SK-N-SH (cell line): Measurements from ENCODE around the gene SPOUT1. TPM values are rescaled to one million over a fixed set of nuclear protein-coding genes. Genes with fewer than 3 reads are reported as not detected.

Experiments
- CTCF ChIA-PET: fragments of 300-600, 350-600 bp; formaldehyde crosslinking; extraction: SDS; loops from one replicate; lab custom pipeline; 2021; lab: Yijun Ruan, JAX
- POLR2A ChIA-PET: fragments of 350-600 bp; sonication (Branson Sonifier 250); formaldehyde crosslinking; extraction: SDS; loops from one replicate; lab custom pipeline; 2020; ENCODE audit warnings: antibody characterized with exemption, inconsistent platforms; lab: Yijun Ruan, JAX
- DNase-seq: peaks from one replicate; pipeline ENCODE4 v3.0.0; 2012
- H2AFZ ChIP-seq: fragments of 200-600 bp; sonication (generic); 2 replicates; pipeline ENCODE4 v1.8.1; 2016; ENCODE audit warnings: antibody characterized with exemption, mild to moderate bottlenecking, low read depth
- H3F3A ChIP-seq: fragments of 200-600 bp; sonication (generic); replicated peaks from 2 replicates; pipeline ENCODE3; 2016; ENCODE audit warnings: antibody characterized with exemption, mild to moderate bottlenecking; ENCODE audit not compliant: insufficient read depth
- H3K27ac ChIP-seq, 2 experiments: fragments of 200-500 bp in 1 of 2; fragments of 200-600 bp in 1 of 2; sonication (Bioruptor generic) in 1 of 2; sonication (generic), shearing (Covaris generic) in 1 of 2; 2 replicates each; pipeline versions ENCODE4 v1.5.1 to v1.6.1; 2014 to 2016; ENCODE audit warnings: low read depth in 2 of 2, inconsistent platforms in 1 of 2, low read length in 1 of 2, mild to moderate bottlenecking in 1 of 2, mixed read lengths in 1 of 2
- H3K27me3 ChIP-seq: fragments of 200-600 bp; sonication (generic), shearing (Covaris generic); 2 replicates; pipeline ENCODE4 v1.6.1; 2016; ENCODE audit warnings: mixed run types; ENCODE audit not compliant: insufficient read depth
- H3K36me3 ChIP-seq, 2 experiments: fragments of 200-500 bp in 1 of 2; fragments of 200-600 bp in 1 of 2; sonication (Bioruptor generic) in 1 of 2; sonication (generic) in 1 of 2; replicated peaks in 1 of 2; 2 replicates each; pipeline versions ENCODE3 to v1.5.1; 2014 to 2016; ENCODE audit warnings: low read length in 1 of 2, mild to moderate bottlenecking in 1 of 2; ENCODE audit not compliant: insufficient read depth in 2 of 2, control insufficient read depth in 1 of 2
- H3K4me1 ChIP-seq, 2 experiments: fragments of 200-500 bp in 1 of 2; fragments of 200-600 bp in 1 of 2; sonication (Bioruptor generic) in 1 of 2; sonication (generic), shearing (Covaris generic) in 1 of 2; 2 replicates each; pipeline versions ENCODE4 v1.5.1 to v1.6.1; 2014 to 2016; ENCODE audit warnings: low read depth in 1 of 2, low read length in 1 of 2, mixed run types in 1 of 2; ENCODE audit not compliant: insufficient read depth in 2 of 2, control insufficient read depth in 1 of 2
- H3K4me2 ChIP-seq: fragments of 200-600 bp; sonication (generic), shearing (Covaris generic); 2 replicates; pipeline ENCODE4 v1.6.1; 2017; ENCODE audit warnings: mixed run types
- H3K4me3 ChIP-seq, 2 experiments: fragments of 200-500 bp in 1 of 2; fragments of 200-600 bp in 1 of 2; sonication (Bioruptor generic) in 1 of 2; sonication (generic), shearing (Covaris generic) in 1 of 2; 2 replicates each; pipeline versions ENCODE4 v1.5.1 to v1.8.1; 2014 to 2016; ENCODE audit warnings: low read depth in 2 of 2, inconsistent platforms in 1 of 2, low read length in 1 of 2, mild to moderate bottlenecking in 1 of 2, mixed read lengths in 1 of 2, moderate library complexity in 1 of 2
- H3K79me2 ChIP-seq: fragments of 200-600 bp; sonication (generic); 2 replicates; pipeline ENCODE4 v1.8.1; 2017; ENCODE audit warnings: mild to moderate bottlenecking; ENCODE audit not compliant: insufficient read depth
- H3K9ac ChIP-seq: fragments of 200-600 bp; sonication (generic); 2 replicates; pipeline ENCODE4 v1.6.1; 2017; ENCODE audit warnings: mixed run types
- H3K9me2 ChIP-seq: fragments of 200-600 bp; sonication (generic); 2 replicates; pipeline ENCODE4 v1.6.1; 2017; ENCODE audit warnings: mixed run types
- H3K9me3 ChIP-seq: fragments of 200-600 bp; sonication (generic); 2 replicates; pipeline ENCODE4 v1.6.1; 2017; ENCODE audit warnings: mixed run types, mild to moderate bottlenecking, moderate library complexity
- H4K20me1 ChIP-seq: fragments of 200-600 bp; sonication (generic); 2 replicates; pipeline ENCODE4 v1.6.1; 2017; ENCODE audit warnings: mild to moderate bottlenecking, mixed run types; ENCODE audit not compliant: insufficient read depth
- CHD2 ChIP-seq: fragments of 150-350 bp; IDR thresholded peaks from 2 replicates; pipeline ENCODE4 v1.6.1; 2018; ENCODE audit warnings: low read length; ENCODE audit not compliant: partially characterized antibody
- ELF1 ChIP-seq: IDR thresholded peaks from 2 replicates; pipeline ENCODE4 v1.4.0; 2012
- EP300 ChIP-seq, 2 experiments: IDR thresholded peaks; 2 replicates each; pipeline versions ENCODE4 v1.4.0 to v1.6.1; 2012; ENCODE audit warnings: borderline replicate concordance in 1 of 2, low read depth in 1 of 2, low read length in 1 of 2
- EZH2phosphoT487 ChIP-seq: fragments of 200-600 bp; sonication (generic); IDR thresholded peaks from 2 replicates; pipeline ENCODE4 v1.6.1; 2017; ENCODE audit warnings: low read depth, mixed run types, mild to moderate bottlenecking, antibody characterized with exemption, moderate library complexity, borderline replicate concordance
- FOSL2 ChIP-seq: IDR thresholded peaks from 2 replicates; pipeline ENCODE4 v1.4.0; 2012; ENCODE audit warnings: low read depth, mild to moderate bottlenecking, moderate library complexity, borderline replicate concordance
- FOXJ3 ChIP-seq: sonication (generic); formaldehyde crosslinking; IDR thresholded peaks from 2 replicates; pipeline ENCODE4 v1.5.1; 2020; ENCODE audit warnings: mild to moderate bottlenecking, missing genetic modification reagents
- FOXM1 ChIP-seq: IDR thresholded peaks from 2 replicates; pipeline ENCODE4 v1.4.0; 2012; ENCODE audit warnings: low read depth, mild to moderate bottlenecking
- GATA2 ChIP-seq: sonication (generic); formaldehyde crosslinking; IDR thresholded peaks from 2 replicates; pipeline ENCODE4 v1.5.0; 2020; ENCODE audit warnings: mild to moderate bottlenecking, missing genetic modification reagents
- JUND ChIP-seq: IDR thresholded peaks from 2 replicates; pipeline ENCODE4 v1.4.0; 2012
- MEF2A ChIP-seq: IDR thresholded peaks from 2 replicates; pipeline ENCODE4 v1.4.0; 2012; ENCODE audit warnings: low read depth, borderline replicate concordance
- MXI1 ChIP-seq: IDR thresholded peaks from 2 replicates; pipeline ENCODE4 v1.6.1; 2012; ENCODE audit warnings: mild to moderate bottlenecking, low read depth, low read length, improper control_type of control experiment
- NFIC ChIP-seq: IDR thresholded peaks from 2 replicates; pipeline ENCODE4 v1.4.0; 2012; ENCODE audit warnings: borderline replicate concordance
- NRF1 ChIP-seq: IDR thresholded peaks from 2 replicates; pipeline ENCODE4 v1.6.1; 2012; ENCODE audit warnings: low read depth, mild to moderate bottlenecking, low read length
- POLR2AphosphoS5 ChIP-seq: IDR thresholded peaks from 2 replicates; pipeline ENCODE4 v1.6.1; 2012; ENCODE audit warnings: low read depth, low read length
- RAD21 ChIP-seq: IDR thresholded peaks from 2 replicates; pipeline ENCODE4 v1.6.1; 2012; ENCODE audit warnings: mild to moderate bottlenecking, low read length
- RCOR1 ChIP-seq: fragments of 150-350 bp; IDR thresholded peaks from 2 replicates; pipeline ENCODE4 v1.6.1; 2017; ENCODE audit warnings: antibody characterized with exemption, low read length
- RXRA ChIP-seq: IDR thresholded peaks from 2 replicates; pipeline ENCODE4 v1.4.0; 2012; ENCODE audit warnings: low read depth, mild to moderate bottlenecking, borderline replicate concordance
- SMC3 ChIP-seq: IDR thresholded peaks from 2 replicates; pipeline ENCODE4 v1.6.1; 2012; ENCODE audit warnings: low read depth, low read length, improper control_type of control experiment
- TAF1 ChIP-seq: IDR thresholded peaks from 2 replicates; pipeline ENCODE4 v1.6.1; 2012; ENCODE audit warnings: low read depth, mild to moderate bottlenecking, low read length, moderate library complexity, borderline replicate concordance
- TEAD4 ChIP-seq: IDR thresholded peaks from 2 replicates; pipeline ENCODE4 v1.4.0; 2012; ENCODE audit warnings: mild to moderate bottlenecking, borderline replicate concordance; ENCODE audit not compliant: insufficient read depth
- YY1 ChIP-seq: IDR thresholded peaks from 2 replicates; pipeline ENCODE4 v1.4.0; 2012; ENCODE audit warnings: low read depth, mild to moderate bottlenecking
- WGBS: methylation state at CpG from one replicate; pipeline ENCODE4 v1.1.6; 2017; ENCODE audit warnings: low lambda C conversion rate; 5-methylcytosine and 5-hydroxymethylcytosine counted together
- polyA plus RNA-seq, 3 experiments: library from polyadenylated mRNA; depleted of rRNA; stranded (reverse); fragments of >200 nt; gene quantifications; 2 replicates each; pipeline ENCODE4 v1.2.3, GENCODE V29; 2012
- TF ChIP-seq, protein P1 (sequence below): IDR thresholded peaks from 2 replicates; pipeline ENCODE4 v1.4.0; 2012; ENCODE audit warnings: low read depth
- TF ChIP-seq, protein P2 (sequence below): fragments of 150-350 bp; IDR thresholded peaks from 2 replicates; pipeline ENCODE4 v1.6.1; 2017; ENCODE audit warnings: antibody characterized with exemption, low read length, low read depth, borderline replicate concordance
- TF ChIP-seq, protein P3 (sequence below): fragments of 150-350 bp; IDR thresholded peaks from 2 replicates; pipeline ENCODE4 v1.6.1; 2016; ENCODE audit warnings: mild to moderate bottlenecking, low read depth, low read length
- TF ChIP-seq, protein P4 (sequence below): IDR thresholded peaks from 2 replicates; pipeline ENCODE4; 2012
- TF ChIP-seq, protein P5 (sequence below): IDR thresholded peaks from 2 replicates; pipeline ENCODE4 v1.4.0; 2012; ENCODE audit warnings: low read depth, borderline replicate concordance

The SPOUT1 gene, protein sequence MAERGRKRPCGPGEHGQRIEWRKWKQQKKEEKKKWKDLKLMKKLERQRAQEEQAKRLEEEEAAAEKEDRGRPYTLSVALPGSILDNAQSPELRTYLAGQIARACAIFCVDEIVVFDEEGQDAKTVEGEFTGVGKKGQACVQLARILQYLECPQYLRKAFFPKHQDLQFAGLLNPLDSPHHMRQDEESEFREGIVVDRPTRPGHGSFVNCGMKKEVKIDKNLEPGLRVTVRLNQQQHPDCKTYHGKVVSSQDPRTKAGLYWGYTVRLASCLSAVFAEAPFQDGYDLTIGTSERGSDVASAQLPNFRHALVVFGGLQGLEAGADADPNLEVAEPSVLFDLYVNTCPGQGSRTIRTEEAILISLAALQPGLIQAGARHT
- 43.5 and 44.2 TPM in 2 replicates for polyA plus RNA-seq (2012; rRNA removed)
- 16.0 and 25.7 TPM in 2 replicates for polyA plus RNA-seq (2012; cell fraction: cytosol; rRNA removed)
- 134 and 140 TPM in 2 replicates for polyA plus RNA-seq (2012; cell fraction: nucleus; rRNA removed)

DNA sequence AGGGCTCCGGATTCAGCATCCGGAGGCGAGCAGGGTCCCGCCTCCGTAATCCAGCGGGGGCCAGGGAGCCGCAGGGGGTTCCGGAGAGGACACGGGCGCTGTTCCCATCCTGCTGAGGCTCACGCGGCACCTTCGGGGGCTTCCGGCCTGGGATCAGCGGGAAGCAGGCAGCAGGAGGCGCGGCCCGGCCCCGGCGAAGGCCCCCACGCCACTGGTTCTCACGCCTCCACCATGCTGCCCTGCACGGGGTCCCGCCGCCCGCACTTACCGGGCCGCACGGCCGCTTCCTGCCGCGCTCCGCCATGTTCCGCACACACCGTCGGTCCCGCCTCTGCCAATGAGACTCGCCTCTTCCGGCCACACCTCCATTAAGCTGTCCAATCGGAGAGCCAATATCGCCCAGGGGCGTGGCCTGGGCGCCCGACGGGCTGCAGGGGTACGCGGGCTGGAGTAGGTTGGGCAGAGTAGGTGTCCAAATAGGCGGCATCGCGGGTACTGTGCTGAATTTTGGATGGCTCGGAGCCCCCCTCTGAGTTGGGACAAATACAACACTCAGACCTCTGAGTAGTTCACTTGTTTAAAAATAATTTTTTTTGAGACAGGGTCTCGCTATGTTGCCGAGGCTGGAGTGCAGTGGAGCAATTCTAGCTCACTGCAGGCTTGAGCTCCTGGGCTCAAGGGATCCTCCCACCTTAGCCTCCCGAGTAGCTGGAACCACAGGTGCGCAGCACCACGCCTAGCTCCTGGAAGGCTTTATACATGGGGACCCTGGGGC lies at the start of gene SPOUT1:
SPOUT1 (minus strand) TSS at position 318 of the 775 bp plus-strand sequence; CDS start at position 304, 14 bp downstream.
- Histone ChIP-seq H3K4me1 (peaks cover 0 to 6% of the 10 kb centered on the region in 2 experiments; a peak in 1 of 4 replicates), H3K36me3 (peaks cover 22 to 23% of the 10 kb centered on the region in 2 experiments), H3K4me2 (peak within 1 kb of the TSS; percentile 92), H3K27me3 (no peaks in the 10 kb centered on the region), H3K27ac (peak within 1 kb of the TSS; percentile 42 to 61; a peak in 3 of 4 replicates), H3K79me2 (peaks cover 25% of the 10 kb centered on the region; the same call in 1 of the 2 replicates), H2AFZ (peak within 1 kb of the TSS; percentile 71), H3K9me2 (no peaks in the 10 kb centered on the region), H3F3A (peaks cover 16% of the 10 kb centered on the region), H3K9ac (peak within 1 kb of the TSS; percentile 70), H3K4me3 (peak within 1 kb of the TSS; percentile 70 to 75), H4K20me1 (no peaks in the 10 kb centered on the region), H3K9me3 (no peaks in the 10 kb centered on the region)
- CTCF ChIA-PET, result interaction anchor here (0.6 to 3.7 kb wide), 6 partner anchors 11 to 128 kb away, joined by 3 to 34 read pairs (median 3); partner anchors contain the start of genes ENDOG, PKN3 and ZDHHC12
- POLR2A ChIA-PET, result interaction anchor here (0.5 to 1.5 kb wide), 9 partner anchors 8 to 517 kb away, joined by 3 to 13 read pairs (median 5); partner anchors contain the start of gene ENDOG
- peak; percentile 98 for DNase-seq
- under 1% methylated on average over 16 of the region's 56 CpGs for WGBS
- TF ChIP-seq, protein P1, sequence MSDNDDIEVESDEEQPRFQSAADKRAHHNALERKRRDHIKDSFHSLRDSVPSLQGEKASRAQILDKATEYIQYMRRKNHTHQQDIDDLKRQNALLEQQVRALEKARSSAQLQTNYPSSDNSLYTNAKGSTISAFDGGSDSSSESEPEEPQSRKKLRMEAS, result peak; percentile 79
- TF ChIP-seq EZH2phosphoT487 (no peak), NFIC (no peak), RAD21 (no peak), MXI1 (peak; percentile 95), RCOR1 (no peak), CHD2 (no peak), EP300 (IDR thresholded peaks at IDR 0.05; ENCODE audit: borderline replicate concordance in 1 of 2, low read depth in 1 of 2, low read length in 1 of 2) (no peak), POLR2AphosphoS5 (peak; percentile 86), NRF1 (no peak), TEAD4 (no peak), JUND (no peak; the same call in 1 of the 2 replicates), RXRA (no peak), SMC3 (no peak), ELF1 (peak; percentile 48; the same call in 1 of the 2 replicates), GATA2 (CRISPR knock-in tag) (no peak), FOXM1 (no peak), YY1 (peak; percentile 94), MEF2A (no peak), TAF1 (peak; percentile 85; the same call in 1 of the 2 replicates), FOXJ3 (CRISPR knock-in tag) (no peak), FOSL2 (no peak)
- TF ChIP-seq, protein P2, sequence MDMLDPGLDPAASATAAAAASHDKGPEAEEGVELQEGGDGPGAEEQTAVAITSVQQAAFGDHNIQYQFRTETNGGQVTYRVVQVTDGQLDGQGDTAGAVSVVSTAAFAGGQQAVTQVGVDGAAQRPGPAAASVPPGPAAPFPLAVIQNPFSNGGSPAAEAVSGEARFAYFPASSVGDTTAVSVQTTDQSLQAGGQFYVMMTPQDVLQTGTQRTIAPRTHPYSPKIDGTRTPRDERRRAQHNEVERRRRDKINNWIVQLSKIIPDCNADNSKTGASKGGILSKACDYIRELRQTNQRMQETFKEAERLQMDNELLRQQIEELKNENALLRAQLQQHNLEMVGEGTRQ, result no peak
- TF ChIP-seq, protein P3, sequence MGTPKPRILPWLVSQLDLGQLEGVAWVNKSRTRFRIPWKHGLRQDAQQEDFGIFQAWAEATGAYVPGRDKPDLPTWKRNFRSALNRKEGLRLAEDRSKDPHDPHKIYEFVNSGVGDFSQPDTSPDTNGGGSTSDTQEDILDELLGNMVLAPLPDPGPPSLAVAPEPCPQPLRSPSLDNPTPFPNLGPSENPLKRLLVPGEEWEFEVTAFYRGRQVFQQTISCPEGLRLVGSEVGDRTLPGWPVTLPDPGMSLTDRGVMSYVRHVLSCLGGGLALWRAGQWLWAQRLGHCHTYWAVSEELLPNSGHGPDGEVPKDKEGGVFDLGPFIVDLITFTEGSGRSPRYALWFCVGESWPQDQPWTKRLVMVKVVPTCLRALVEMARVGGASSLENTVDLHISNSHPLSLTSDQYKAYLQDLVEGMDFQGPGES, result no peak
- TF ChIP-seq, protein P4, sequence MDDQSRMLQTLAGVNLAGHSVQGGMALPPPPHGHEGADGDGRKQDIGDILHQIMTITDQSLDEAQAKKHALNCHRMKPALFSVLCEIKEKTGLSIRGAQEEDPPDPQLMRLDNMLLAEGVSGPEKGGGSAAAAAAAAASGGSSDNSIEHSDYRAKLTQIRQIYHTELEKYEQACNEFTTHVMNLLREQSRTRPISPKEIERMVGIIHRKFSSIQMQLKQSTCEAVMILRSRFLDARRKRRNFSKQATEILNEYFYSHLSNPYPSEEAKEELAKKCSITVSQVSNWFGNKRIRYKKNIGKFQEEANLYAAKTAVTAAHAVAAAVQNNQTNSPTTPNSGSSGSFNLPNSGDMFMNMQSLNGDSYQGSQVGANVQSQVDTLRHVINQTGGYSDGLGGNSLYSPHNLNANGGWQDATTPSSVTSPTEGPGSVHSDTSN, result no peak; the same call in 1 of the 2 replicates
- TF ChIP-seq, protein P5, sequence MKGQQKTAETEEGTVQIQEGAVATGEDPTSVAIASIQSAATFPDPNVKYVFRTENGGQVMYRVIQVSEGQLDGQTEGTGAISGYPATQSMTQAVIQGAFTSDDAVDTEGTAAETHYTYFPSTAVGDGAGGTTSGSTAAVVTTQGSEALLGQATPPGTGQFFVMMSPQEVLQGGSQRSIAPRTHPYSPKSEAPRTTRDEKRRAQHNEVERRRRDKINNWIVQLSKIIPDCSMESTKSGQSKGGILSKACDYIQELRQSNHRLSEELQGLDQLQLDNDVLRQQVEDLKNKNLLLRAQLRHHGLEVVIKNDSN, result no peak
